Activated CD4-positive, alpha-beta T cell treated with anti-CD3 and anti-CD28 coated beads for 24 hours (primary cell): Measurements from ENCODE around the gene DGKZ.
A peak's percentile ranks its signal among the peaks of the same experiment; 100 is the strongest.
"Not testable (repeated sequence)": the region's sequence is repeated elsewhere in the genome, so short reads cannot be mapped to it uniquely, and the experiment has no call there.

ENCODE experiments used
- DNase-seq, 2 donors: peaks; one replicate each; pipeline ENCODE4 v3.0.0-alpha.2; 2020; ENCODE audit warnings: low read depth in 2 of 2

DGKZ gene

GRCh38 chr11:46346886-46347636, at the start of gene DGKZ:
Gene DGKZ, plus strand, starts transcription at chr11:46347463. Its CDS starts 197 bp downstream, at chr11:46347660.
- peak; percentile 78 to 79 for DNase-seq

- no peak for DNase-seq
These were observed 48.4 kb upstream of the DGKZ start for GRCh38 chr11:46298699-46299433.

GRCh38 chr11:46299451-46299961, 47.8 kb upstream of the DGKZ start:
- no peak for DNase-seq

- no peak for DNase-seq
These were observed 47.0 kb upstream of the DGKZ start for GRCh38 chr11:46300270-46300669.

GRCh38 chr11:46302866-46303265, 44.4 kb upstream of the DGKZ start:
- no peak for DNase-seq

GRCh38 chr11:46304036-46304435, 43.2 kb upstream of the DGKZ start:
- not testable (repeated sequence) for DNase-seq

GRCh38 chr11:46304605-46305179, 42.6 kb upstream of the DGKZ start:
- DNase-seq, result no peak

GRCh38 chr11:46305295-46305694, 42.0 kb upstream of the DGKZ start:
- no peak for DNase-seq

- no peak for DNase-seq
These were observed 40.9 kb upstream of the DGKZ start for GRCh38 chr11:46306296-46306853.

- no peak for DNase-seq
These were observed 39.9 kb upstream of the DGKZ start for GRCh38 chr11:46307369-46307768.

GRCh38 chr11:46307785-46308341, 39.4 kb upstream of the DGKZ start:
- no peak for DNase-seq

GRCh38 chr11:46308631-46309419, 38.4 kb upstream of the DGKZ start:
- peak; percentile 45 to 59 for DNase-seq

- DNase-seq, result no peak
These were observed 37.4 kb upstream of the DGKZ start for GRCh38 chr11:46309814-46310259.

- DNase-seq, result peak; percentile 69 to 75
These were observed 32.1 kb upstream of the DGKZ start for GRCh38 chr11:46315033-46315738.

GRCh38 chr11:46315783-46316563, 31.3 kb upstream of the DGKZ start:
- no peak for DNase-seq

GRCh38 chr11:46319074-46319453, 28.2 kb upstream of the DGKZ start:
- no peak for DNase-seq

- DNase-seq, result no peak
These were observed 25.5 kb upstream of the DGKZ start for GRCh38 chr11:46321757-46322156.

- no peak for DNase-seq
These were observed 24.5 kb upstream of the DGKZ start for GRCh38 chr11:46322759-46323158.

GRCh38 chr11:46326813-46327416, 20.3 kb upstream of the DGKZ start:
- DNase-seq, result no peak
